Inferior parietal cortex (tissue), 1 donor: ENCODE results near the gene GDI1.

Experiments
- DNase-seq: peaks from one replicate; pipeline ENCODE4 v3.0.0-alpha.2; 2016; ENCODE audit errors: extremely low spot score

The GDI1 gene

GRCh38 chrX:154481911-154482601, 45.1 kb downstream of the GDI1 start:
- DNase-seq = no peak

GRCh38 chrX:154482786-154483185, 45.8 kb downstream of the GDI1 start:
- DNase-seq = no peak

GRCh38 chrX:154483325-154483724, 46.4 kb downstream of the GDI1 start:
- no peak for DNase-seq

GRCh38 chrX:154484255-154485149, 47.5 kb downstream of the GDI1 start:
- no peak for DNase-seq

- no peak for DNase-seq
Observed at GRCh38 chrX:154485150-154486051, 48.4 kb downstream of the GDI1 start.

- DNase-seq = no peak
Observed at GRCh38 chrX:154486052-154486395, 49.1 kb downstream of the GDI1 start.

- no peak for DNase-seq
Observed at GRCh38 chrX:154486396-154487207, 49.6 kb downstream of the GDI1 start, which contains the start of gene UBL4A. Gene UBL4A, minus strand, starts transcription at chrX:154486615. Its CDS starts 31 bp downstream, at chrX:154486584.

GRCh38 chrX:154487518-154488290, 50.8 kb downstream of the GDI1 start:
- DNase-seq = no peak

GRCh38 chrX:154488336-154489075, 51.6 kb downstream of the GDI1 start:
- DNase-seq = no peak

- DNase-seq = no peak
Observed at GRCh38 chrX:154489182-154489581, 52.2 kb downstream of the GDI1 start.

- DNase-seq = no peak
Observed at GRCh38 chrX:154490021-154490413, 53.1 kb downstream of the GDI1 start.

- peak; percentile 84 for DNase-seq
Observed at GRCh38 chrX:154490414-154491083, 53.6 kb downstream of the GDI1 start, which contains the start of gene SLC10A3. Gene SLC10A3, minus strand, starts transcription at chrX:154490629. Its CDS starts 1,689 bp downstream, at chrX:154488940.
